Upper lobe of right lung (tissue), 1 donor: ENCODE data around the gene KRTCAP2. TPM values are rescaled to one million over a fixed set of nuclear protein-coding genes. Genes with fewer than 3 reads are reported as not detected.

Experiments
- ATAC-seq: fragments of 200-7000 bp; cut with Tn5 transposase; one replicate; pipeline ENCODE4 v1.9.1; 2020; ENCODE audit warnings: mild to moderate bottlenecking, moderate library complexity
- DNase-seq: peaks from one replicate; pipeline ENCODE4 v3.0.0-alpha.2; 2020
- H3K27ac ChIP-seq: fragments of 200-600 bp; one replicate; pipeline ENCODE4 v1.8.0; 2022
- H3K27me3 ChIP-seq: fragments of 200-600 bp; one replicate; pipeline ENCODE4 v1.8.0; 2022; ENCODE audit warnings: mild to moderate bottlenecking
- H3K36me3 ChIP-seq: fragments of 200-600 bp; one replicate; pipeline ENCODE4 v1.8.0; 2022
- H3K4me1 ChIP-seq: fragments of 200-600 bp; one replicate; pipeline ENCODE4 v1.8.0; 2022
- H3K4me3 ChIP-seq: fragments of 200-600 bp; one replicate; pipeline ENCODE4 v1.8.0; 2022; ENCODE audit warnings: mild to moderate bottlenecking
- H3K9me3 ChIP-seq: fragments of 200-600 bp; one replicate; pipeline ENCODE4 v1.8.0; 2022
- intact Hi-C: fragments of 100-400 bp; cut with DNase I; formaldehyde crosslinking; loops from one replicate; pipeline ENCODE4 v1.11.0; 2022
- total RNA-seq: library from RNA; stranded (reverse); fragmentation: NEBNext Ultra II Directional; extraction: Animal tissue kit (Norgen Biotek cat#: 25700); gene quantifications from one replicate; pipeline ENCODE4 v1.2.1, GENCODE V29; 2021
- TF ChIP-seq, protein P1 (sequence below): fragments of 200-600 bp; IDR thresholded peaks from one replicate; pipeline ENCODE4 v1.8.0; 2022; ENCODE audit warnings: antibody characterized with exemption
- donor health status: DM: no; HTN: yes; CAD: no; lungs with severe emphysema.

Gene KRTCAP2
- total RNA-seq, 1 donor from 2014 or later, result 130 TPM

GRCh38 chr1:155176544-155177071, 3.5 kb upstream of the KRTCAP2 start:
- Histone ChIP-seq H3K27me3 (no peaks in the 10 kb centered on the region), H3K9me3 (no peaks in the 10 kb centered on the region), H3K27ac (peak overlapping the region; percentile 27), H3K36me3 (no peaks in the 10 kb centered on the region), H3K4me1 (peaks cover 19% of the 10 kb centered on the region), H3K4me3 (no peak overlapping the region)
- ATAC-seq (peak; percentile 75), DNase-seq (peak; percentile 89)
- intact Hi-C loops, result no loop called here
- TF ChIP-seq, protein P1, sequence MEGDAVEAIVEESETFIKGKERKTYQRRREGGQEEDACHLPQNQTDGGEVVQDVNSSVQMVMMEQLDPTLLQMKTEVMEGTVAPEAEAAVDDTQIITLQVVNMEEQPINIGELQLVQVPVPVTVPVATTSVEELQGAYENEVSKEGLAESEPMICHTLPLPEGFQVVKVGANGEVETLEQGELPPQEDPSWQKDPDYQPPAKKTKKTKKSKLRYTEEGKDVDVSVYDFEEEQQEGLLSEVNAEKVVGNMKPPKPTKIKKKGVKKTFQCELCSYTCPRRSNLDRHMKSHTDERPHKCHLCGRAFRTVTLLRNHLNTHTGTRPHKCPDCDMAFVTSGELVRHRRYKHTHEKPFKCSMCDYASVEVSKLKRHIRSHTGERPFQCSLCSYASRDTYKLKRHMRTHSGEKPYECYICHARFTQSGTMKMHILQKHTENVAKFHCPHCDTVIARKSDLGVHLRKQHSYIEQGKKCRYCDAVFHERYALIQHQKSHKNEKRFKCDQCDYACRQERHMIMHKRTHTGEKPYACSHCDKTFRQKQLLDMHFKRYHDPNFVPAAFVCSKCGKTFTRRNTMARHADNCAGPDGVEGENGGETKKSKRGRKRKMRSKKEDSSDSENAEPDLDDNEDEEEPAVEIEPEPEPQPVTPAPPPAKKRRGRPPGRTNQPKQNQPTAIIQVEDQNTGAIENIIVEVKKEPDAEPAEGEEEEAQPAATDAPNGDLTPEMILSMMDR, result peak; percentile 97

GRCh38 chr1:155175927-155176371, 2.8 kb upstream of the KRTCAP2 start:
- ATAC-seq (no peak), DNase-seq (peak; percentile 77)
- TF ChIP-seq, protein P1, result no peak
- peaks cover 19% of the 10 kb centered on the region for H3K4me1 ChIP-seq
- no peak overlapping the region for H3K27ac ChIP-seq
- intact Hi-C loops, result no loop called here
- H3K36me3 ChIP-seq, result peaks cover 5% of the 10 kb centered on the region
- no peaks in the 10 kb centered on the region for H3K27me3 ChIP-seq
- no peak overlapping the region for H3K4me3 ChIP-seq
- no peaks in the 10 kb centered on the region for H3K9me3 ChIP-seq

- ATAC-seq (no peak), DNase-seq (peak; percentile 68)
- H3K4me3 ChIP-seq, result no peak overlapping the region
- peaks cover 19% of the 10 kb centered on the region for H3K4me1 ChIP-seq
- no peak overlapping the region for H3K27ac ChIP-seq
- intact Hi-C loops, result no loop called here
- TF ChIP-seq, protein P1, result no peak
- H3K9me3 ChIP-seq, result no peaks in the 10 kb centered on the region
- H3K27me3 ChIP-seq, result no peaks in the 10 kb centered on the region
- peaks cover 11% of the 10 kb centered on the region for H3K36me3 ChIP-seq
Measured at GRCh38 chr1:155175281-155175926, 2.3 kb upstream of the KRTCAP2 start.

DNA sequence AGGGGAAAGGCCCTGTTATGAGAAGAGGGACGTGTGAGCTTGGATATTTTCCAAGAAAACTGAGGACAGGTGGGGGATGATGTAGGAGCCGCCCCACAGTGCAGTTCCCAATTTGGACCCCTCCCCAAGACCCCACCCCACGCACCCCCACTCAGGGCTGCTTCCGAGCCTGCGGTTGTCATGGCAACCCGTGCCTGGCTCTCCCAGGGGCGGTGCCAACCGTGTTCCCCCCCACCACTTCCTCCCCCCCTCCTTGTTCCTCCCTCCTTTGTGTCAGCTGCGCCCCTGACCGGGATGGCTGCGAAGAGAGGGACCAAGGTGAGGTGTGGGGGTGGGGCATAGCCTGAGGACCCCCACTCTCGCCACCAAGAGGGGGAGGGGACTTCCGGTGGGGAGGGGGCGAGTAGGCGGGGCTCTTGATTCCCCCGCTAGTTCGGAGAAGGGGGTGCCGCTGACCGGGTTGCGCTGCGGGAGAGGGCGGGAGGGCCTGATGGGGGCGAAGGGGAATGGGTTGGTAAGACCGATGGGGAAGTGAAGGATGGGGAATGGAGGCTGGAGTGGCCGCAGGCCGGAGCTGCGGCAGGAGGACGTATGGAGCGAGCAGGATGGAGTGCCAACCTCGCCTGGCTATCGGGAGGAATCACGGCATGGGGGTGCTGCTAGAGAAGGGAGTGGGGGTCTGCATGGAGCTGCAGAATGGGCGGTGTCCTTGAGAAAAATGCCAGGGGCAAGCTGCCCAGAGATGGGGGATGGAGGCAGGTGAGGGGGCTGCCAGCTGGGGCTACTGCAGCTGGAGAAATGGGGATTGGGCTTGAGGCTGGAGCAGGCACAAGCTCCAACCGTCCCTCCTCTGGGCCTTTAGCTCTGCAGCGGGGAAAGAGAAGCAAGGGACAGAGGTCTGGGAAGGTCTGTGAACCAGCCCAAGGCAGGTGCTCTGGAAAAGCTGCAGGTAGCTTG, 1.5 kb upstream of the KRTCAP2 start:
- H3K36me3 ChIP-seq, result peaks cover 19% of the 10 kb centered on the region
- no peaks in the 10 kb centered on the region for H3K27me3 ChIP-seq
- TF ChIP-seq, protein P1, result no peak
- peaks cover 19% of the 10 kb centered on the region for H3K4me1 ChIP-seq
- no peak overlapping the region for H3K27ac ChIP-seq
- intact Hi-C loops, result no loop called here
- ATAC-seq (no peak), DNase-seq (peak; percentile 68)
- peak overlapping the region; percentile 67 for H3K4me3 ChIP-seq
- H3K9me3 ChIP-seq, result no peaks in the 10 kb centered on the region

DNA sequence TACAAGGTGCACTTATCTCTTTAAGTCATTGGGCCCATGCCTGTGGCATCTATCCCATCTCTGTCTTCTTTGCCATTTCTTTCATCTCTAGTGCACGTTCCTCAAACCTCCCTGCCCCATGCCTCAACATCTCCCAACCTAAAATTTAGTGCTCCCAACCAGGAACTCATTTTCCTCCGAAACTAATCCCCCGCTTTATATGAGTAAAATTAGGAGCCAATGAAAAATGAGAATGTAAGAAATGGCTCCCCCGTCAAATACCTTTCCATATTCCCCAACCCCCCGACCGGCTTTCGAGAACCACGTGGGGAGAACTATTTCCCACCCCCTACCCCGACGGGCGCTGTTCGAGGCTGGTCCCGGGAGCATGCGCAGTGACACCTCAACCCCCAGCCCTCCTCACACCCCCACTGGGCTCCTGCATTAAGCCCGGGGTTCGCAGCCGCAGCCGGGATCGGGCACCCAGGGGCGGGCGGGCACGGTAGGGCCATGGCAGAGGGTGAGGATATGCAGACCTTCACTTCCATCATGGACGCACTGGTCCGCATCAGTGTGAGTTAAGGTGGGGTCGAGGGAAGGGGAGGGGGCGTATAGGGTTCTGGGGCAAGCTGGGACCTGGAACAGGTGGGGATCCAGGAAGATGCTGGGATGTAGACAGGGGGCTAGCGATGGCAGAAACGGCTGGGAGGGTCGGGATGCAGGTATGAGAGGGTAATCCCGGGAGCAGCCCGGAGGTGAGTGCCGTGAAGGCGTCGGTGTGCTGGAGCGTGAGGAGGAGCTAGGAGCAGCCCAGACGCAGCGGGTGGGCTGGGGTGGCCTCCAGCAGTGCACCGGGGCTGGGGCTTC, 597 bp upstream of the KRTCAP2 start, which contains the start of gene TRIM46:
Gene TRIM46, plus strand, starts transcription at position 372 of the 846 bp plus-strand sequence. Its CDS starts 118 bp downstream, at position 490.
- Histone ChIP-seq H3K36me3 (peaks cover 28% of the 10 kb centered on the region), H3K27me3 (no peaks in the 10 kb centered on the region), H3K9me3 (no peaks in the 10 kb centered on the region), H3K4me3 (peak within 1 kb of the TSS; percentile 67), H3K27ac (peak within 1 kb of the TSS; percentile 88), H3K4me1 (peaks cover 19% of the 10 kb centered on the region)
- DNase-seq, result peak; percentile 71
- intact Hi-C loops, result no loop called here
- TF ChIP-seq, protein P1, result no peak
- ATAC-seq, result no peak
